HG02759 (cell line): ENCODE results near the gene TMEM132A.

Experiments used
- ATAC-seq: cut with Tn5 transposase; IDR thresholded peaks from one replicate; pipeline ENCODE4 v1.9.1; 2021; ENCODE audit warnings: mild to moderate bottlenecking, moderate library complexity; ENCODE audit not compliant: unreplicated experiment

The TMEM132A gene

GRCh38 chr11:60924110-60924905 lies at the start of gene TMEM132A:
TMEM132A (plus strand) TSS chr11:60924460; CDS start chr11:60924634, 174 bp downstream.
- ATAC-seq: no peak

GRCh38 chr11:60875366-60876167 lies 48.7 kb upstream of the TMEM132A start:
- ATAC-seq: no peak

GRCh38 chr11:60876168-60876485 lies 48.1 kb upstream of the TMEM132A start:
- ATAC-seq: no peak

- ATAC-seq: no peak
These were observed 45.8 kb upstream of the TMEM132A start for GRCh38 chr11:60878245-60879101.

GRCh38 chr11:60879104-60879503 lies 45.2 kb upstream of the TMEM132A start:
- no peak for ATAC-seq

DNA sequence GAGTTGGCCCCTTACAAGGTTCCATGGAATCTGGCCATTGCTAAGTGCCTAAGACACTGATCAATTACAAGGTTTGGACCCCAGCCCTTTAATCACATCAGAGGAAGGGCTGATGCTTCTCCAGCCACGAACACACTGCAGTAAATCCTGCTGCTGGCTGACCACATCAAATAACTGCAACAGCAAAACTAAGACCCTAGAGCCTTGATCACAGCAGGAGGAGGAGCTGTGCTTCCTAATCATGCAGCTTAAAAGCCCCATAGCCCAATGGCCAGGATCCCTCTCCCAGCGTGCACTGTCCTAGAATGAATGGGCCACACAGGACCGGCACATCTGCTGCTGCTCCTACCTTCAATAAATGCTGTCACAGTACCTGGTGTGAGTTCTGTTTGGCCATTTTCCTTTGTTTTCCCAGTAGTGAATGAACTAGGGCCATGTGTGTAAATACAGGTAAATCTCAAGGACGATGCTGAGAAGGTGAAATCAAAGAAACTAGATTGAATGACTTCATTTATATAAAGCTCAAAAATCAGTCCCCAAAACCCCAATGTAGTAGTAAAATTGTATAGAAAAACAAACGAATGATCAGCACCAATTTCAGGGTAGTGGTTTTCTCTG lies 44.2 kb upstream of the TMEM132A start:
- ATAC-seq: no peak

DNA sequence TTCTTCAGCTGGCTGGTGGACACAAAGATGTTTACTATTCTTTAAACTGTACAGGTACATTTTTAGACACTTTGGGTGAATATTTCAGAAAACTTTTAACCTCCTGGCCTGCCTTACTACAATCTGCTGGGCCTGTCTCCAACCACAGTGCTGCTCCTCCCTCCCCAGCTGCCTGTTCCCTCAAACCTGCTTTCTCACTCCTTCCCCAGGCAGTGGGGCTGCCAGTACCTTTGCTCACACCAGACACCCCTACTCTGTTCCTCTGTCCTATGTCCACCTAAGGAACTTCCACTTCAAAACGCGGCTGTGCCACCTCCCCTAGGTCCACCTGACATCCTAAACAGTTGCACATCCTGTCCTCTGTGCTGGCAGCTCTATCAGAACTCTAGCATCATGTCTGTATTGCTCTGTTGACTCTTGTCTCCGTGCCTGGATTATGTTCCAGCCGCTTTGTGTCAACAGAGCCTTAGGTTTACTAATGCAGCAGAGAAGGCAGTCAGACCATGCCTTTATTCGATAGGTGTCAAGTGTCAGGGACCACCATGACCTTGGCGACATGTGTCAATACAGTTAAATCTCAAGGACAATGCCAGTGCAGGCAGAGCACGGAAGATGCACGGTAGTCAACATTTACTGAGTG lies 43.5 kb upstream of the TMEM132A start:
- no peak for ATAC-seq

DNA sequence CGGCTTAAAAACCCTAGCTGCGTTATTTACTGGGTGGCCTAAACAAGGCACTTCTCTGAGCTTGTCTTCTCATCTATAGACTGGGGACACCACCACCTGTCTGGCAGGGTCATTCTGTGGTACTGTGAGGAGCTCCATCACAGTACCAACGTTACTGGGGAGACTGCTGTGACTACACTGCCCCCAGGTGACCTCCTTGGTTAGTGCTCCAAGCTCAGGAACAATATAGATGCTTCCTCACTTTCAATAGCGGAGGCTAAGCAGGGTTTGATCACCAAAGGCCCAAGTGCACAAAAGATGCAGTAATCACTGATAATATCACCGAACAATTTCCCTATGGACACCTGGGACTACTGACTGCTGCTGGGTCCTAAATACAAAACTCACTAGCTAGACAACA lies 36.7 kb upstream of the TMEM132A start:
- ATAC-seq: no peak

DNA sequence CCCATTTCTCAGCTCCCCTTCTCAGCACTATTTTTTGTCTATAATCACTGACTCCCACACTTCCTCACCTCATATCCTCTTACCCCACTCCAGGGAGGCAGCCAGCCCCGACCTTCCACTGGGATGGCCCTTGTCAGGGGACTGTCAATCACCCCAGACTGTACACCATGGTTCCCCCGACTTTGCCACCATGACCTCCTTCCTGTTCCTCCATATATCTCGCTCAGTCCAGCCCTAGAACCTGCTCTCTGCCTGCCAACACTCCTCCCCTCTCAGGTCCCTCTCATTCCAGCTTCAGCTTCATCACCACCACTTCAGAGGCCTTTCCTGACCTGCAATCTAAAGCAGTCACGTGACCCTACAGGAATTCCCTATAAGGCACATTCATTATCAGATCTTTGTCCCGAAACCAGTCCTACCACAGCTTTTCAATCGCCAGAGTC lies 34.4 kb upstream of the TMEM132A start:
- ATAC-seq: no peak

- ATAC-seq: no peak
These were observed 33.6 kb upstream of the TMEM132A start for GRCh38 chr11:60890696-60891095.

- no peak for ATAC-seq
These were observed 33.0 kb upstream of the TMEM132A start for GRCh38 chr11:60891103-60891741.

GRCh38 chr11:60895687-60896086 lies 28.6 kb upstream of the TMEM132A start:
- no peak for ATAC-seq

- no peak for ATAC-seq
These were observed 26.8 kb upstream of the TMEM132A start for GRCh38 chr11:60897496-60897895.

- no peak for ATAC-seq
These were observed 25.0 kb upstream of the TMEM132A start for GRCh38 chr11:60899046-60899936.

- no peak for ATAC-seq
These were observed 24.3 kb upstream of the TMEM132A start for GRCh38 chr11:60899977-60900376.

GRCh38 chr11:60900673-60901404 lies 23.4 kb upstream of the TMEM132A start:
- no peak for ATAC-seq

GRCh38 chr11:60902625-60903024 lies 21.6 kb upstream of the TMEM132A start:
- no peak for ATAC-seq

GRCh38 chr11:60905047-60905446 lies 19.2 kb upstream of the TMEM132A start:
- ATAC-seq: no peak
